Measurements from ENCODE around the gene ABCB8.

DNA sequence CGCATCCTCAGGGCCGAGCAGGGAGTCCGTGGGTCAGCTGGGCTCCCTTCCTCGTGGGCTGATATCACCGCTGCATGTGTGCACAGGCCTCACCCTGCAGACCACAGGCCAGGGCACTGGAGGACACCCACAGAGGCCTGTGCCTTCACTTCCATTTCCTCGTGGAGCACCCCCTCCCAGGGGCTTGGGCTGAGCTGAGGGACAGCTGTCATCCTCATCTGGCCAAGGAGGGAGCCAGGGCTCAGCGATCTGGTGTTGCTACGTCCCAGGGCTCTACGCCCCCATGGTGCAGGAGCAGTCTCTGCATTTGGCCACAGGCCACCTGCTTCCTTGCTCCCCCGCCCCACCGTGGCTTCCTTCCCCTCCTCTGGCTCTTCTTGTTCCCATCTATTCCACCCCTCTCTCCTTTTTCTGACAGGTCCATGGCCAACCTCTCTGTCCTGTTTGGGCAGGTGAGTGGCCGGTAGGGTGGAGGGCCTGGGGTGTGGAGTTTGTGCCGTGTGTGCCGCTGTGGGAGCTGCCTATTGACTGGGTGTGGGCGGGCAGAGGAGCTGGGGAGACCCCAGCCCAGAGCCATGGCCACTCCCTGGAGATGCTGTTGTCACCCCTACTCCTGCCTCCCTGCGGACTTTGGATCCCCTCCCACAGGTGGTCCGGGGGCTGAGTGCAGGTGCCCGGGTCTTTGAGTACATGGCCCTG lies 11.7 kb downstream of the ABCB8 start:
- TF ChIP-seq, protein P1, sequence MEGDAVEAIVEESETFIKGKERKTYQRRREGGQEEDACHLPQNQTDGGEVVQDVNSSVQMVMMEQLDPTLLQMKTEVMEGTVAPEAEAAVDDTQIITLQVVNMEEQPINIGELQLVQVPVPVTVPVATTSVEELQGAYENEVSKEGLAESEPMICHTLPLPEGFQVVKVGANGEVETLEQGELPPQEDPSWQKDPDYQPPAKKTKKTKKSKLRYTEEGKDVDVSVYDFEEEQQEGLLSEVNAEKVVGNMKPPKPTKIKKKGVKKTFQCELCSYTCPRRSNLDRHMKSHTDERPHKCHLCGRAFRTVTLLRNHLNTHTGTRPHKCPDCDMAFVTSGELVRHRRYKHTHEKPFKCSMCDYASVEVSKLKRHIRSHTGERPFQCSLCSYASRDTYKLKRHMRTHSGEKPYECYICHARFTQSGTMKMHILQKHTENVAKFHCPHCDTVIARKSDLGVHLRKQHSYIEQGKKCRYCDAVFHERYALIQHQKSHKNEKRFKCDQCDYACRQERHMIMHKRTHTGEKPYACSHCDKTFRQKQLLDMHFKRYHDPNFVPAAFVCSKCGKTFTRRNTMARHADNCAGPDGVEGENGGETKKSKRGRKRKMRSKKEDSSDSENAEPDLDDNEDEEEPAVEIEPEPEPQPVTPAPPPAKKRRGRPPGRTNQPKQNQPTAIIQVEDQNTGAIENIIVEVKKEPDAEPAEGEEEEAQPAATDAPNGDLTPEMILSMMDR (IDR thresholded peaks at IDR 0.05), result no peak
- no peak for TF ChIP-seq POLR2A (IDR thresholded peaks at IDR 0.05)
- TF ChIP-seq EP300 (IDR thresholded peaks at IDR 0.05), result no peak
- no peak for TF ChIP-seq POLR2AphosphoS5 (IDR thresholded peaks at IDR 0.05)

All from upper lobe of left lung (tissue), 4 donors.